Rectal smooth muscle tissue (tissue), 1 donor: ENCODE measurements around the gene RANBP3L.
"Not testable (repeated sequence)": the region's sequence is repeated elsewhere in the genome, so short reads cannot be mapped to it uniquely, and the experiment has no call there.

Experiments
- H3K27ac ChIP-seq: one replicate; pipeline ENCODE4 v1.7.0; 2013; ENCODE audit warnings: low read depth, low read length, inconsistent platforms
- H3K27me3 ChIP-seq: one replicate; pipeline ENCODE4 v1.7.0; 2013; ENCODE audit warnings: low read length; ENCODE audit not compliant: control insufficient read depth, insufficient read depth
- H3K36me3 ChIP-seq: one replicate; pipeline ENCODE4 v1.7.0; 2013; ENCODE audit warnings: low read length; ENCODE audit not compliant: control insufficient read depth, insufficient read depth
- H3K4me1 ChIP-seq: one replicate; pipeline ENCODE4 v1.7.0; 2013; ENCODE audit warnings: low read length; ENCODE audit not compliant: control insufficient read depth, insufficient read depth
- H3K4me3 ChIP-seq: one replicate; pipeline ENCODE4 v1.7.0; 2013; ENCODE audit warnings: low read length
- H3K9ac ChIP-seq: one replicate; pipeline ENCODE4 v1.7.0; 2013; ENCODE audit warnings: low read length

Gene RANBP3L

DNA sequence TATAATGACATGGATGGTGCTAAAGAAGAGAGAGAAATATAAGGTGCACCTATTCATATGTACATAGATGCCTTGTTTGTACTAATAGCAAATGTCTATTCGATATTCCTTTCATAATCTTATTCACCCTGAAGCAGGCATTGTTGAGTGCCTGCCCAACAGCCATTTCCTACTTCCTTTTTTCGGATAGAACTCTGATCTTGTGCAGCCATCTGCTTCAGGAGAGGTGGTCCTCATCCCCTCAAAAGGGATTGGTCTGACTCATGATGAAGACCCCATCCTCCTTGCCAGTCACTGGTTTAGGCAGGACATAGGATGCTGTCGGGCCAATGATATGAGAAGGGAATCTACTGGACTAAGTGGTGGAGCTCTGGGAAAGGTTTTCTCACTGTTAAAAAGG lies 8.4 kb upstream of the RANBP3L start:
- no peak overlapping the region for H3K9ac ChIP-seq
- H3K27ac ChIP-seq: no peak overlapping the region
- H3K4me1 ChIP-seq: no peaks in the 10 kb centered on the region
- H3K36me3 ChIP-seq: no peaks in the 10 kb centered on the region
- no peak overlapping the region for H3K4me3 ChIP-seq
- H3K27me3 ChIP-seq: no peaks in the 10 kb centered on the region

DNA sequence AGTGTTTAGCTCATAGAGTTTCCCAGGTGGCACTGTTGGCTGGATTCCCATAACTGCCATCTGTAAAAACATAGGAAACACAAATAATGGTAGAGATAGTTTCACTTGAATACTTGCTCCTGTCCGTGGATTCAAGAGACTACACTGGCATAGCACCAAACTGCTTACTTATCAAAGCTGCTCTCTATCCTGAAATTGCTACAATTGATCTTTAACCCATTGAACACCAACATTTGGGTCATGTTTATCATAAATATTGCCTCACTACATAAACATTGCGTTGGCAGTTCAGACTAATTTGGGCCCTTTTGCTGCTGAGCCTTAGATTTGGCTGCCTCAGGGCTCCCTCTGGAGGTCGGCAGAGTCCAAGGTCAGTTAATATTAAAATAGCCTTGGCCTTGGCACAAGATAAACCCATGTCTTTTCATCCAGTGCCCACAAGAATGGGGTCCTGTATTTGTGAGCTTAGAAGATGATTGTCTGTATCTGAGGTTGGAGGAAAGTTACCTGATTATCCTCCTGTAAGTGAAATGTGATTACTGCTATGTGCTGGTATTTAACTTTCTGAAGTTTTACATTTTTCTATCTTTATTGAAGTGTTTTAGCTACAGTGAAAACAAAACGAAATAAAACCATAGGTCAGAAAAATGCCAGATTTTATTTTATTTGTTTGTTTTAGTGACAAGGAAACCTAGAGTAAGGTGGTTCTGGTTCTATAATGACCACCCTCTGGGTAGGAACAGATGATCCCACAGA lies 4.0 kb upstream of the RANBP3L start:
- no peaks in the 10 kb centered on the region for H3K27me3 ChIP-seq
- H3K4me1 ChIP-seq: peaks cover 5% of the 10 kb centered on the region
- no peak overlapping the region for H3K9ac ChIP-seq
- H3K36me3 ChIP-seq: no peaks in the 10 kb centered on the region
- no peak overlapping the region for H3K27ac ChIP-seq
- H3K4me3 ChIP-seq: no peak overlapping the region

DNA sequence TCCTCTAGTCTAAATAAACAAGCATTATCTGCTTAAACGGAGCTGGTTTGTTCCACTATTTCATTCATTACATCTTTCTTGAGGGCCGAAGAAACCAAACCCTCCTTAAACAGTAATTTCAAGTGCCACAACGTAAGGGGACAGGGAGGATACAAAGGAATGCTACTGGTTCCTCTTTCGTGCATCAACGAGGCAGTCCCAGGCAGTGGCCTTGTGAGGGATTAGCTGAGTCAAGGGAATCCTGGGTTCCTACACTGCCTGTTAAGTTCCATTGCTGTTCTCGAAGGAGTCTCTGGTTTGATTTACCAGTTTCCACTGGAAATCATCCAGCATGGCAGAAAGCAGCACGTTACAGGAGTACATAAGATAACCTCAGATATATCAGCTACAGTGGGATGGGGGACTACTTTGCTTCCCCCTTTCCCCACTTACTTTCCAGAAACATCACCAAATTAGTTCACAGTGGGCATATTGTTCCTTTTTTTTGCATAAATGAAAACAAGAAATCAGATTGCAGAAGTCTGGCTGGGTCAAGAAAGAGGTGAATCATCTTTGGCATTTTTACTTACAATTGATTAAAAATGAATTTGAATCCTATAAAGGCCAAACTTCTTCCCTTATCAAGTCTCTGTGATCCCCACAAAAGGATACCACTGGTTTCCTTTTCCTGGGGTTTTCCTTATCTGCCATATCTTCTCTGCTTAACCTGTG lies 2.5 kb upstream of the RANBP3L start:
- Histone ChIP-seq H3K27me3 (no peaks in the 10 kb centered on the region), H3K36me3 (no peaks in the 10 kb centered on the region), H3K4me3 (no peak overlapping the region), H3K9ac (no peak overlapping the region), H3K27ac (no peak overlapping the region), H3K4me1 (peaks cover 14% of the 10 kb centered on the region)

DNA sequence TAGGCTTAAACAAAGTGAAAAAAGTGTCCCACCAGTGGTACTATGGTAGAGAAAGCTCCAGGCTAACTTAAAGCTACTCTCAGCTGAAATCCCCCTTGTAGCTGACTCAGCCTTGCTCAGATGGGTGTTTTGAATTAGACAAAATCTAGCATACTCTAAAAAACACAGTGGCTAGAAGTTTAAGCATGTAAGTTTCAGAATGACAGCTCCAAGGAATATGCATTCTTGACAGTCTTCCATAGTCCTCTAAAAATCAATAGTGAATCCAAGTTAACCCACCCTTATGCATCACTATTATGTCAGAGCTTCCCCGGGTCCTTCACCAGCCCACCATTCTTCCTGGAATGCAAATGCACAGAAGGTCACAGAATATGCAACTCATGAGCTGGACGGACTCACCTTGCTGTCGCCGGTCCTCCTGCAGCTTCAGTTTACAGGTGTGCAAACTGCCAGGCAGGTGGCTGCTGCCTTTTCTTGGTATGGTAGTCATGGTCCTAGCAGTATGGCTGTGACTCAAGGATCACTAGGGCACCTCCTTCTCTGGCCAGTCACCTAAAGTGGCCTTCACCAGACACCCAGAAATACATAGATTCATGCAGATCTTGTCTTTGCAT lies 668 bp downstream of the RANBP3L start:
- Histone ChIP-seq H3K9ac (no peak overlapping the region), H3K4me1 (peaks cover 14% of the 10 kb centered on the region), H3K27ac (peak overlapping the region; percentile 75), H3K36me3 (no peaks in the 10 kb centered on the region), H3K27me3 (no peaks in the 10 kb centered on the region), H3K4me3 (peak overlapping the region; percentile 46)

DNA sequence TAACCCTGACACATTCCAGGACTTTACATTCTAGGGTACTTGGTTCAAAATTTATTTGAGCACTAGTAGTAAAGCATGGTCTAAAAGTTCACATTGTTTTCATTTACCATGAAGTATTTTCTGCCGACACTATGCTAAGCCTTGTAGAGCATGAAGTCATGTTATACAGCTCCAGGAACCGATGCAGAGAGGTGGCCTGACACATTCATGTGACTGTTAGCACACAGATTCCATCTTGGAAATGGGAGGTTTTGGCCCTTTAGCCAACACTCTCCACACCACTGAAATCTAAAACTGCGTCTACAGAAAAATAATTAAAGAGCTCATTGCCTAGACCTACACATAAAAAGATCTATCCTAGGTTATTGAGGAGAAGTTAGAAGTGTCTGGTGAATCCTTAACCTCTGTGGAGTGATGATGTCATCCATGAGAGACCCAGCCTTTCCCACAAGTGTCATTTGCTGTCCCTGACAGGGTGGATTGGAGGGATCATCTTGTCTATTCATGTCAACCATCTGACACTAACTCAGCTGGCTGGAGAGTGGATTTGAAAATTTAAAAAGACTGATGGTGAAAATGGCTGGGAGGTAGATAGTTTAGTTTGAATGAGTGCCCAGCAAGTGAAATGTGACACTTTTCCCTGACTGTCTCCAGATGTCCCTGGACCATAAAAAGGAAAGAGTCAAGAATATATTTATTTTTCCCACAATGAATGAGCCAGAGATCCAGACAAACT lies 1.3 kb downstream of the RANBP3L start:
- Histone ChIP-seq H3K27ac (peak overlapping the region; percentile 75), H3K4me1 (peaks cover 14% of the 10 kb centered on the region), H3K36me3 (no peaks in the 10 kb centered on the region), H3K4me3 (no peak overlapping the region), H3K9ac (no peak overlapping the region), H3K27me3 (no peaks in the 10 kb centered on the region)

DNA sequence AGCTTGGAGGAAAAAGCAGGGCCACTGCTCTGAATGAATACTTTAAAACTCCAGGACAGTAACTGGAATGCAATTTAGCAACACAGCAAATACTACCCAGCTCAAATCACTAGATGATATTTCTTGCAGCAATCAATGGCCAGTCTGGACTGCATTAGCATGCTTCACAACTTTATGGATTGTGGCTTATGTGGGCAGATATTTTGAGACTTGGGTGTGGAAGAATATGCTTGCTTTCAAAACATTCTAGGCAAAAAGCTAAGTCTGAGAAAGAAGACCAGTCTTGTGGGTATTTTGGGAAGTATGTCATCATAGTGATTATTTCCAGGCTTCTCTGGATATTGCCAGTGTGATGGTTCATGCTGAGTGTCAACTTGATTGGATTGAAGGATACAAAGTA lies 3.1 kb downstream of the RANBP3L start:
- Histone ChIP-seq H3K27me3 (no peaks in the 10 kb centered on the region), H3K4me3 (no peak overlapping the region), H3K9ac (no peak overlapping the region), H3K36me3 (no peaks in the 10 kb centered on the region), H3K27ac (no peak overlapping the region), H3K4me1 (peaks cover 14% of the 10 kb centered on the region)

DNA sequence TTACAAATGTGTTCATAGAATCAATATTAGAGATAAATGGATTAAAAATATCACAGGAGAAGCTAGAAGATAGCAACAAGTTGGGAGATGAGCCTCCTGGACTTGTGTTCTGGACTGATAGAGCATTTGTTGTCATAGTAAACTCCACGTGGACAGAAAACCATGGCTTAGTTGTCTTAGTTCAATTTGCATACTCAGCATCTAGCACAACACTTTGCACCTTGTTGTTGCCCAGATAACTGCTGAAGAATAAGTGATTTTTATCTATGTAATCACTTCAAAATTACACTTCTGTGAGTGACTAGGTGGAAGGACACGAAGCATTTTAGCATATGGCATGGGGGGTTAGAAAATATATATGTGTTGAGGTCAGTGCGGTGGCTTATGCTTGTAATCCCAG lies 4.0 kb downstream of the RANBP3L start:
- no peaks in the 10 kb centered on the region for H3K36me3 ChIP-seq
- no peak overlapping the region for H3K9ac ChIP-seq
- H3K4me3 ChIP-seq: no peak overlapping the region
- no peak overlapping the region for H3K27ac ChIP-seq
- H3K4me1 ChIP-seq: peaks cover 14% of the 10 kb centered on the region
- H3K27me3 ChIP-seq: no peaks in the 10 kb centered on the region

DNA sequence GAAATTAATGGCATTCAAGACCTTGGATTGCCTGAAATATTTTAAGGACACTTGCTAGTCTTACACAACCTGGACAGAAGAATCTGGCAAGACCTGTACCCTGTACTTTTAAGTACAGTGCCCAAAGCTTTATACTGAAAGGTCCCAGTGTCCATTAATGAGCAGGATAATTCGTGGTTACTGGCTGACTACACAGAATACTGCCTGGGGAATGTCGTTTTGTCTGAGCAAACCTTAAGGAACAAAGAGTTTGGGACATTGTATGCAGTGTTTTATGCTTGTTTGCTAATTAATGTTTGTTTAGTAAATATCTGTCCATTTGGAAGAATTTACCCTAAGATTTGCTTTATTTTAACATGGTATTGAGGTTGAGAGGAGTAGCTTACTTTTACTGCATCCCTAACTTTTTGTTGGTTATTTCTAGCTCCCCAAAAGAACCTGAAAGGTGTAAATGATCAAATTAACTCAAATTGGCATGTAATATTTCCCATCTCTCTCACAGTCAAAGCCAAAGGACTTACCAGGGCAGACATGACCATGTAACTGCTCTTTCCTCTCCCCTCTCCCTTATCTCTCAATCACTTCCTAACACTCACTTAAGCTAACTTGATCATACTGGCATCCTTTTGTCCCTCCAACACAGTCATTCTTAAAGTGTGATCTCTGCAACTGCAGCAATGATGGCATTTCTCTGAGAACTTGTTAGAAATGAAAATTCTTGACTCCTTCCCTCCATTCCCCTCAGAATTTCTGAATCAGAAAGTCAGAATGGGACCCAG lies 15.7 kb downstream of the RANBP3L start:
- Histone ChIP-seq H3K27ac (no peak overlapping the region), H3K4me1 (no peaks in the 10 kb centered on the region), H3K27me3 (no peaks in the 10 kb centered on the region), H3K4me3 (no peak overlapping the region), H3K36me3 (no peaks in the 10 kb centered on the region), H3K9ac (no peak overlapping the region)

DNA sequence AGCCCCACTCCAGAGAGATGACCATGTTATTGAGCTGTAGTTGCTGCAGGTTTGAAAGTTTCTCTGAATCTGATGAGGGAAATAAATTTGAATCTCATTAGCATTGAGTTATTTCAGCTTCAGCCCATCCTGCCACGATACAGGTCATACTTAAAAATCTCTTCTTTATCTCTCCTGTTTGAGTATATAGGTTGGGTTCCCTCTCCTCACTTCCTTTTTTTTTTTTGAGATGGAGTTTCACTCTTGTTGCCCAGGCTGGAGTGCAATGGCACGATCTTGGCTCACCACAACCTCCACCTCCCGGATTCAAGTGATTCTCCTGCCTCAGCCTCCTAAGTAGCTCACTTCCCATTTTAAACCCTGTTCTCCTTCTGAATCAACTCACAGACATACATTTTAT lies 17.9 kb downstream of the RANBP3L start:
- not testable (repeated sequence) for H3K36me3 ChIP-seq, H3K27me3 ChIP-seq, H3K4me1 ChIP-seq, H3K4me3 ChIP-seq, H3K27ac ChIP-seq, H3K9ac ChIP-seq

DNA sequence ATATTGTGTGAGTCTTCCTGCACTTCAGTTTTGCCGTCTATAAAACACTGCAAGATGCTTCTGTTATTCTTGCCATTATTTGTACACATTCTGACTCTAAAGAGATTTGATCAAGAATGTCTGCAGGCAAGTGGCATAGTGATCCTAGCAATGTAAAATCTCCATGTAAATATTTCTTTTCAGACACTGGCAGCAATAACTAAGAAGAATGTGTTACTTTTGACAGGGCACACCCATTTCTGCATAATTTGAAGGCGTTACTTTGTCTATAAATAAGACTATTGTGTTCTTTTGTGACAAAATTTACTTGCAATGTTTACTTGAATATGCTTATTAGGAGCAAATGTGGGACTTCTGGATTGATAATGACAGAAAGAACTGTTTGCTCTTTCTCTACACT lies 20.1 kb downstream of the RANBP3L start:
- no peaks in the 10 kb centered on the region for H3K27me3 ChIP-seq
- H3K27ac ChIP-seq: no peak overlapping the region
- no peaks in the 10 kb centered on the region for H3K36me3 ChIP-seq
- H3K4me3 ChIP-seq: no peak overlapping the region
- H3K9ac ChIP-seq: no peak overlapping the region
- no peaks in the 10 kb centered on the region for H3K4me1 ChIP-seq

DNA sequence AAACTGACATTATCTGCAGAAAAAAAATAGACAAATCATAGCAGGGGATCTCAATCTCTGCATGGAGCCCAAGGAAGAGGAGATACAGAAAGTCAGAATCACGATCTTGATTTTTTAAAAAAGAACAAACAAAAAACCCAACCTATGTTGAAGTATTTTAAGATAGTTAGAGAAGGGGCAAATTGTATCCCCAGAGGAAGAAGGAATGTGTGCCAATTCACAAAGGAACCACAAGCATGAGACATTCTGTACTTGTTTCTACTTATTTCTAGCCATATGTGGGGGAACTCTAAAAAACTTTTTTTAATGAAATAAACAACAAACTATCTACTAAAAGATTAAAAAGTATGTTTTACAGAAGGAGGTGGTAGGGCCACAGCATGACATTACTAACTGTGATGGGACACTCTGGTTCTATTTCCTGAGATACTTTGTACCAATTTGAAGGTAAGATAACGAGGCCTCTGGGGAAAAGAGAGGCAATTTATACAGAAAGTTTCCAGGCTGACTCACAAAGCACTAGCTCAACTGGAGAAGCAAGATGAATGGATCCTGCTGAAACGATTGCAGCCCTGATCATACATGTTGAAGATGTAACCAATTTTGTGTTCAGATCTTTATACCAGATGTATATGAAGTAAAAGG lies 22.5 kb downstream of the RANBP3L start:
- Histone ChIP-seq H3K36me3 (no peaks in the 10 kb centered on the region), H3K27ac (no peak overlapping the region), H3K4me1 (no peaks in the 10 kb centered on the region), H3K9ac (no peak overlapping the region), H3K4me3 (no peak overlapping the region), H3K27me3 (no peaks in the 10 kb centered on the region)
